Upper lobe of left lung (tissue), 6 donors: ENCODE measurements around the gene SPRTN. TPM values are rescaled to one million over a fixed set of nuclear protein-coding genes. Genes with fewer than 3 reads are reported as not detected.

Source experiments
- ATAC-seq, 2 donors: fragments of 200-7000 bp; cut with Tn5 transposase; one replicate each; pipeline ENCODE4 v1.9.1; 2022; ENCODE audit warnings: mild to moderate bottlenecking in 2 of 2, moderate library complexity in 2 of 2; ENCODE audit not compliant: low FRiP score in 2 of 2
- DNase-seq, 2 donors: peaks; one replicate each; pipeline ENCODE4 v3.0.0-alpha.2; 2019 to 2020
- H3K27ac ChIP-seq, 4 donors: fragments of 200-600 bp; sonication (generic); one replicate each; pipeline ENCODE4 v1.5.1; 2016 to 2019
- H3K27me3 ChIP-seq, 4 donors: fragments of 200-600 bp; sonication (generic); one replicate each; pipeline ENCODE4 v1.5.1; 2017 to 2019
- H3K36me3 ChIP-seq, 4 donors: fragments of 200-600 bp; sonication (generic); one replicate each; pipeline ENCODE4 v1.5.1; 2016 to 2019
- H3K4me1 ChIP-seq, 4 donors: fragments of 200-600 bp; sonication (generic); one replicate each; pipeline ENCODE4 v1.5.1; 2018 to 2019
- H3K4me3 ChIP-seq, 4 donors: fragments of 200-600 bp; sonication (generic); one replicate each; pipeline ENCODE4 v1.5.1; 2017 to 2019; ENCODE audit warnings: mild to moderate bottlenecking in 2 of 4, moderate library complexity in 1 of 4
- H3K9me3 ChIP-seq, 4 donors: fragments of 200-600 bp; sonication (generic); one replicate each; pipeline ENCODE4 v1.5.1; 2018 to 2019
- EP300 ChIP-seq, 4 donors: sonication (generic); formaldehyde crosslinking; IDR thresholded peaks; one replicate each; pipeline ENCODE4 v1.5.1; 2017; ENCODE audit warnings: antibody characterized with exemption in 4 of 4, control low read depth in 2 of 4
- POLR2A ChIP-seq, 4 donors: fragments of 450-650 bp; IDR thresholded peaks; one replicate each; pipeline ENCODE4 v1.5.1; 2016 to 2017; ENCODE audit warnings: antibody characterized with exemption in 4 of 4, mild to moderate bottlenecking in 2 of 4
- POLR2AphosphoS5 ChIP-seq, 2 donors: sonication (generic); formaldehyde crosslinking; IDR thresholded peaks; one replicate each; pipeline ENCODE4 v1.5.1; 2017; ENCODE audit warnings: antibody characterized with exemption in 2 of 2
- WGBS, 2 donors: methylation state at CpG; one replicate each; pipeline ENCODE4 v1.1.5; 2017 to 2018; 5-methylcytosine and 5-hydroxymethylcytosine counted together
- total RNA-seq, 6 donors: library from RNA; depleted of rRNA in 4 of 6; stranded (reverse); fragments of >200 nt in 4 of 6; gene quantifications; one replicate each; pipeline versions ENCODE4 v1.1.0 to v1.2.1, GENCODE V29; 2016 to 2021
- TF ChIP-seq, protein P1 (sequence below), 6 experiments: fragments of 450-650 bp in 4 of 6; fragments of 200-600 bp in 2 of 6; sonication (generic) in 2 of 6; IDR thresholded peaks; one replicate each; pipeline ENCODE4 v1.5.1; 2016 to 2019; ENCODE audit warnings: antibody characterized with exemption in 6 of 6
- donor health status: DM: no; HTN: no; CAD: no; lungs with moderate emphysema.
- donor health status: DM: no; HTN: yes; CAD: no; lungs with severe emphysema.

SPRTN gene
- total RNA-seq, 6 donors from 2014 or later, result 8.8 to 30.9 (median 17.2) TPM

DNA sequence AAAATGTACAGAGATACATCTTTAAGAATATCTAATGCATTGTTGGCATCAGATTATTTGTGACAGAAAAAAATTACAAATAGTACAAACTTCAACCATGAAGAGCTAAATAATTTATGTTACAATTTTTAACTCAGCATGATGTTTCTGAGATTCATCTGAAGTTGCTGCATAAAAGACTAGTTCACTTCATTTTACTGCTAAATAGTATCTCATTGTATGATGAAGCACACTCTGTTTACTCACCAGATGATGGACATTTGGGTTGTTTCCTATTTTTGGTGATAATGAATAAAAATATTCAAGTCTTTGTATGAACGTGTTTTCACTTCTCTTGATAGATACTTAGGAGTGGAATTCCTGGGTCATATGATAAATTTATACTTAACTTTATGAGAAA, 63.4 kb downstream of the SPRTN start:
- Histone ChIP-seq H3K36me3 (no peaks in the 10 kb centered on the region), H3K4me3 (no peak overlapping the region), H3K27me3 (no peaks in the 10 kb centered on the region), H3K27ac (no peak overlapping the region), H3K4me1 (peaks cover 4 to 13% (median 11%) of the 10 kb centered on the region in 4 donors), H3K9me3 (no peaks in the 10 kb centered on the region)
- ATAC-seq, result no peak
- no peak for DNase-seq
- 77 to 83% methylated on average over 1 of the region's 1 CpG for WGBS, 2 donors
- no peak for TF ChIP-seq EP300 (IDR thresholded peaks at IDR 0.05)
- no peak for TF ChIP-seq POLR2A (IDR thresholded peaks at IDR 0.05)
- TF ChIP-seq, protein P1, sequence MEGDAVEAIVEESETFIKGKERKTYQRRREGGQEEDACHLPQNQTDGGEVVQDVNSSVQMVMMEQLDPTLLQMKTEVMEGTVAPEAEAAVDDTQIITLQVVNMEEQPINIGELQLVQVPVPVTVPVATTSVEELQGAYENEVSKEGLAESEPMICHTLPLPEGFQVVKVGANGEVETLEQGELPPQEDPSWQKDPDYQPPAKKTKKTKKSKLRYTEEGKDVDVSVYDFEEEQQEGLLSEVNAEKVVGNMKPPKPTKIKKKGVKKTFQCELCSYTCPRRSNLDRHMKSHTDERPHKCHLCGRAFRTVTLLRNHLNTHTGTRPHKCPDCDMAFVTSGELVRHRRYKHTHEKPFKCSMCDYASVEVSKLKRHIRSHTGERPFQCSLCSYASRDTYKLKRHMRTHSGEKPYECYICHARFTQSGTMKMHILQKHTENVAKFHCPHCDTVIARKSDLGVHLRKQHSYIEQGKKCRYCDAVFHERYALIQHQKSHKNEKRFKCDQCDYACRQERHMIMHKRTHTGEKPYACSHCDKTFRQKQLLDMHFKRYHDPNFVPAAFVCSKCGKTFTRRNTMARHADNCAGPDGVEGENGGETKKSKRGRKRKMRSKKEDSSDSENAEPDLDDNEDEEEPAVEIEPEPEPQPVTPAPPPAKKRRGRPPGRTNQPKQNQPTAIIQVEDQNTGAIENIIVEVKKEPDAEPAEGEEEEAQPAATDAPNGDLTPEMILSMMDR (IDR thresholded peaks at IDR 0.05), result no peak
- no peak for TF ChIP-seq POLR2AphosphoS5 (IDR thresholded peaks at IDR 0.05)

DNA sequence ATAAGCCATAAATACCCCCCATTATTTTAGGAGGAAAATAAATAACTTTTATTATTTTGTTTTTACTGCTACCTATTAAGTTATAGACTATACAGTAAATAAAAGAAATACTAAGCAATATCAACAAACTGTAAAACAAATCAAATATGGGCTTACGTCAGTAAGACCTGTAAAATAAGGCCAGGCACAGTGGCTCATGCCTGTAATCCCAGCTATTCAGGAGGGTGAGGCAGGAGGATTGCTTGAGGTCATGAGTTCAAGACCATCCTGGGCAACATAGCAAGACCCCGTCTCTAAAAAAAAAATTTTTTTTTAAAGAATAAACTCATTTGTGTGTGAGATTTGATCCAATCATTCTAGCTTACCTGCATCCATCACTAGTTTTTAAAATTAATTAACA, 66.2 kb downstream of the SPRTN start:
- TF ChIP-seq POLR2A (IDR thresholded peaks at IDR 0.05) (no peak), EP300 (IDR thresholded peaks at IDR 0.05) (no peak), POLR2AphosphoS5 (IDR thresholded peaks at IDR 0.05) (no peak)
- TF ChIP-seq, protein P1 (IDR thresholded peaks at IDR 0.05), result no peak
- ATAC-seq (no peak), DNase-seq (no peak)
- H3K9me3 ChIP-seq, result no peaks in the 10 kb centered on the region
- peaks cover 0 to 26% (median 11%) of the 10 kb centered on the region in 4 donors for H3K4me1 ChIP-seq
- WGBS, 2 donors, result 94 to 100% methylated on average over 2 of the region's 2 CpGs
- no peak overlapping the region for H3K4me3 ChIP-seq
- no peak overlapping the region for H3K27ac ChIP-seq
- H3K36me3 ChIP-seq, result no peaks in the 10 kb centered on the region
- no peaks in the 10 kb centered on the region for H3K27me3 ChIP-seq

Other genes starting within 250 kb of the SPRTN start
- under 1 TPM in 1 of 6 donors, not detected in 5; 0.03 TPM for gene TRIM67, start 176.2 kb upstream of the SPRTN start, total RNA-seq
- 10 to 100 TPM; 14.0 to 65.0 (median 30.5) TPM for gene GNPAT, start 97.1 kb upstream of the SPRTN start, total RNA-seq
- gene EXOC8, start 441 bp upstream of the SPRTN start, total RNA-seq, result 10 to 100 TPM; 16.3 to 24.7 (median 17.5) TPM
- gene EGLN1, start 84.0 kb downstream of the SPRTN start, total RNA-seq, result 10 to 100 TPM; 19.9 to 30.4 (median 22.8) TPM
- 10 to 100 TPM in 5 of 6 donors, 1 to 10 TPM in 1; 6.3 to 39.7 (median 24.6) TPM for gene TSNAX, start 190.4 kb downstream of the SPRTN start, total RNA-seq